Natural killer cell (primary cell): ENCODE measurements around the gene OR2A14. TPM values are rescaled to one million over a fixed set of nuclear protein-coding genes. Genes with fewer than 3 reads are reported as not detected.

ENCODE experiments used
- ATAC-seq, 3 donors: fragments of 150-1000 bp in 2 of 3; fragments of 200-7000 bp in 1 of 3; cut with Tn5 transposase; 1 replicate in 1 of 3; 2 replicates in 2 of 3; pipeline ENCODE4 v1.10.0; 2021; ENCODE audit warnings: mild to moderate bottlenecking in 2 of 3, moderate library complexity in 2 of 3
- DNase-seq, 2 donors: peaks; one replicate each; pipeline versions ENCODE4 v3.0.0 to v3.0.0-alpha.2; 2013 to 2021; ENCODE audit warnings: mixed read lengths in 1 of 2
- H3K27ac ChIP-seq: one replicate; pipeline ENCODE4 v1.5.1; 2013; ENCODE audit warnings: mild to moderate bottlenecking, low read length
- H3K27me3 ChIP-seq: one replicate; pipeline ENCODE4 v1.6.1; 2013; ENCODE audit warnings: low read length; ENCODE audit not compliant: control insufficient read depth, insufficient read depth
- H3K36me3 ChIP-seq: one replicate; pipeline ENCODE4 v1.6.1; 2013; ENCODE audit warnings: low read length; ENCODE audit not compliant: control insufficient read depth, insufficient read depth
- H3K4me1 ChIP-seq: one replicate; pipeline ENCODE4 v1.6.1; 2013; ENCODE audit warnings: low read length; ENCODE audit not compliant: control insufficient read depth, insufficient read depth
- H3K4me3 ChIP-seq: one replicate; pipeline ENCODE4 v1.5.1; 2013; ENCODE audit warnings: low read length
- H3K9me3 ChIP-seq: one replicate; pipeline ENCODE4 v1.6.1; 2013; ENCODE audit warnings: low read length; ENCODE audit not compliant: control insufficient read depth, insufficient read depth
- H3K27ac Mint-ChIP-seq, 2 donors: one replicate each; pipeline ENCODE4 v1.8.0; 2022; ENCODE audit warnings: mild to moderate bottlenecking in 2 of 2, mixed read lengths in 2 of 2, moderate library complexity in 1 of 2
- H3K27me3 Mint-ChIP-seq, 2 donors: one replicate each; pipeline ENCODE4 v1.8.0; 2022; ENCODE audit warnings: low read depth in 2 of 2, mixed read lengths in 2 of 2
- H3K36me3 Mint-ChIP-seq: one replicate; pipeline ENCODE4 v1.8.0; 2022; ENCODE audit warnings: mixed read lengths
- H3K4me1 Mint-ChIP-seq, 2 donors: one replicate each; pipeline ENCODE4 v1.8.0; 2022; ENCODE audit warnings: mixed read lengths in 2 of 2
- H3K4me3 Mint-ChIP-seq: one replicate; pipeline ENCODE4 v1.8.0; 2022; ENCODE audit warnings: mild to moderate bottlenecking, moderate library complexity, mixed read lengths
- H3K9me3 Mint-ChIP-seq, 2 donors: one replicate each; pipeline ENCODE4 v1.8.0; 2022; ENCODE audit warnings: mixed read lengths in 2 of 2
- CTCF ChIP-seq: fragments of 200-600 bp; IDR thresholded peaks from one replicate; pipeline ENCODE4 v1.8.0; 2022; ENCODE audit warnings: antibody characterized with exemption
- WGBS: methylation state at CpG from one replicate; pipeline ENCODE4 v1.1.7; 2013; ENCODE audit warnings: missing lambda C conversion rate; ENCODE audit not compliant: insufficient coverage; 5-methylcytosine and 5-hydroxymethylcytosine counted together
- intact Hi-C: fragments of 100-400 bp; cut with micrococcal nuclease; formaldehyde crosslinking; loops from one replicate; pipeline ENCODE4 v1.14.2; 2022
- total RNA-seq, 4 donors: library from RNA; stranded (reverse); fragments of 120-200 nt in 1 of 4; gene quantifications; one replicate each; pipeline versions ENCODE4 v1.2.3 to v1.2.4, GENCODE V29; 2013 to 2022

The OR2A14 gene
- total RNA-seq, 3 donors from 2014 or later (not counting 1 experiment from before 2014, with no cell fraction given): not detected

- ATAC-seq (no peak), DNase-seq (no peak)
- no peak for TF ChIP-seq CTCF
- WGBS: no CpG with 5 or more reads among the region's 1 CpG
- H3K9me3 ChIP-seq: no peaks in the 10 kb centered on the region
- intact Hi-C loops: no loop called here
- no peaks in the 10 kb centered on the region for H3K4me1 Mint-ChIP-seq
- no peak overlapping the region for H3K27ac ChIP-seq
- H3K4me1 ChIP-seq: no peaks in the 10 kb centered on the region
- H3K4me3 ChIP-seq: no peak overlapping the region
- H3K27ac Mint-ChIP-seq: no peak overlapping the region
- no peaks in the 10 kb centered on the region for H3K27me3 ChIP-seq
- no peaks in the 10 kb centered on the region for H3K36me3 ChIP-seq
- H3K4me3 Mint-ChIP-seq: no peak overlapping the region
- H3K36me3 Mint-ChIP-seq: no peaks in the 10 kb centered on the region
- no peaks in the 10 kb centered on the region for H3K27me3 Mint-ChIP-seq
- peaks cover 3 to 5% of the 10 kb centered on the region in 2 donors for H3K9me3 Mint-ChIP-seq
These were observed 35.7 kb upstream of the OR2A14 start for GRCh38 chr7:144087230-144087629.

GRCh38 chr7:144090667-144091066, 32.3 kb upstream of the OR2A14 start:
- no peak overlapping the region for H3K4me3 Mint-ChIP-seq
- no peaks in the 10 kb centered on the region for H3K4me1 Mint-ChIP-seq
- H3K36me3 Mint-ChIP-seq: no peaks in the 10 kb centered on the region
- WGBS: 63% methylated on average over 1 of the region's 3 CpGs
- Histone ChIP-seq H3K36me3 (no peaks in the 10 kb centered on the region), H3K27me3 (no peaks in the 10 kb centered on the region), H3K27ac (no peak overlapping the region), H3K4me3 (no peak overlapping the region), H3K4me1 (no peaks in the 10 kb centered on the region), H3K9me3 (peaks cover 2% of the 10 kb centered on the region)
- H3K27ac Mint-ChIP-seq: no peak overlapping the region
- no peaks in the 10 kb centered on the region for H3K27me3 Mint-ChIP-seq
- peaks cover 3 to 5% of the 10 kb centered on the region in 2 donors for H3K9me3 Mint-ChIP-seq
- ATAC-seq (no peak), DNase-seq (no peak)
- intact Hi-C loops: no loop called here
- TF ChIP-seq CTCF: no peak

GRCh38 chr7:144098776-144099175, 24.2 kb upstream of the OR2A14 start:
- Histone ChIP-seq H3K27me3 (no peaks in the 10 kb centered on the region), H3K4me3 (no peak overlapping the region), H3K27ac (no peak overlapping the region), H3K9me3 (peaks cover 2% of the 10 kb centered on the region), H3K4me1 (no peaks in the 10 kb centered on the region), H3K36me3 (no peaks in the 10 kb centered on the region)
- intact Hi-C loops: no loop called here
- Mint-ChIP-seq H3K9me3 (peaks cover 0 to 4% of the 10 kb centered on the region in 2 donors), H3K27me3 (peaks cover 0 to 3% of the 10 kb centered on the region in 2 donors), H3K4me3 (no peak overlapping the region), H3K27ac (no peak overlapping the region), H3K4me1 (no peaks in the 10 kb centered on the region), H3K36me3 (no peaks in the 10 kb centered on the region)
- no peak for DNase-seq
- no peak for TF ChIP-seq CTCF
- no peak for ATAC-seq

- WGBS: 60% methylated on average over 2 of the region's 3 CpGs
- Histone ChIP-seq H3K4me1 (no peaks in the 10 kb centered on the region), H3K36me3 (no peaks in the 10 kb centered on the region), H3K4me3 (no peak overlapping the region), H3K27me3 (no peaks in the 10 kb centered on the region), H3K9me3 (no peaks in the 10 kb centered on the region), H3K27ac (no peak overlapping the region)
- TF ChIP-seq CTCF: no peak
- Mint-ChIP-seq H3K27ac (no peak overlapping the region), H3K9me3 (peaks cover 0 to 4% of the 10 kb centered on the region in 2 donors), H3K36me3 (no peaks in the 10 kb centered on the region), H3K27me3 (peaks cover 0 to 3% of the 10 kb centered on the region in 2 donors), H3K4me3 (no peak overlapping the region), H3K4me1 (no peaks in the 10 kb centered on the region)
- intact Hi-C loops: no loop called here
- DNase-seq: no peak
- ATAC-seq: no peak
These were observed 22.4 kb upstream of the OR2A14 start for GRCh38 chr7:144100607-144101006.
